Activated effector memory CD4-positive, alpha-beta T cell treated with Interleukin-2 at 50 U/mL for 16 hours (primary cell): ENCODE data around the gene RIT1.
"Not testable (repeated sequence)": the region's sequence is repeated elsewhere in the genome, so short reads cannot be mapped to it uniquely, and the experiment has no call there.

Experiments used
- DNase-seq: peaks from one replicate; pipeline ENCODE4 v3.0.0-alpha.2; 2020

Gene RIT1

GRCh38 chr1:155932487-155932886 lies 21.3 kb upstream of the RIT1 start:
- DNase-seq = no peak

- no peak for DNase-seq
Observed at GRCh38 chr1:155932081-155932480, 20.9 kb upstream of the RIT1 start.

GRCh38 chr1:155931332-155932038 lies 20.3 kb upstream of the RIT1 start:
- DNase-seq = no peak

- DNase-seq = not testable (repeated sequence)
Observed at GRCh38 chr1:155930725-155931124, 19.6 kb upstream of the RIT1 start.

GRCh38 chr1:155929057-155929456 lies 17.9 kb upstream of the RIT1 start:
- no peak for DNase-seq

- no peak for DNase-seq
Observed at GRCh38 chr1:155925506-155925905, 14.4 kb upstream of the RIT1 start.

GRCh38 chr1:155920717-155921116 lies 9.6 kb upstream of the RIT1 start:
- no peak for DNase-seq

- DNase-seq = no peak
Observed at GRCh38 chr1:155919801-155920200, 8.7 kb upstream of the RIT1 start.

GRCh38 chr1:155918660-155919059 lies 7.5 kb upstream of the RIT1 start:
- DNase-seq = no peak

- no peak for DNase-seq
Observed at GRCh38 chr1:155913969-155914757, 3.0 kb upstream of the RIT1 start.

- no peak for DNase-seq
Observed at GRCh38 chr1:155912056-155912536, 947 bp upstream of the RIT1 start.

- DNase-seq = no peak
Observed at GRCh38 chr1:155910621-155911121, 478 bp downstream of the RIT1 start.

GRCh38 chr1:155909894-155910293 lies 1.3 kb downstream of the RIT1 start:
- no peak for DNase-seq

GRCh38 chr1:155904261-155904660 lies 6.9 kb downstream of the RIT1 start:
- no peak for DNase-seq

- no peak for DNase-seq
Observed at GRCh38 chr1:155900161-155900560, 11.0 kb downstream of the RIT1 start.

GRCh38 chr1:155899683-155900082 lies 11.5 kb downstream of the RIT1 start:
- no peak for DNase-seq

- no peak for DNase-seq
Observed at GRCh38 chr1:155898888-155899287, 12.3 kb downstream of the RIT1 start.

- no peak for DNase-seq
Observed at GRCh38 chr1:155897746-155898145, 13.4 kb downstream of the RIT1 start.

GRCh38 chr1:155896476-155896875 lies 14.7 kb downstream of the RIT1 start:
- DNase-seq = not testable (repeated sequence)

GRCh38 chr1:155895617-155896016 lies 15.5 kb downstream of the RIT1 start:
- DNase-seq = not testable (repeated sequence)

- no peak for DNase-seq
Observed at GRCh38 chr1:155893389-155894142, 17.6 kb downstream of the RIT1 start.

GRCh38 chr1:155892796-155893195 lies 18.4 kb downstream of the RIT1 start:
- no peak for DNase-seq

GRCh38 chr1:155890251-155890650 lies 20.9 kb downstream of the RIT1 start:
- DNase-seq = no peak
